Stimulated activated CD4-positive, alpha-beta T cell treated with anti-CD3 and anti-CD28 coated beads, Interleukin-12 subunit alpha, Interleukin-12 subunit beta, amount 100 ng/mL, for 24 hours (primary cell): ENCODE results near the gene CCDC186.

Experiments
- DNase-seq, 2 experiments: peaks; one replicate each; pipeline ENCODE4 v3.0.0-alpha.2; 2020; ENCODE audit warnings: low read depth in 2 of 2

Gene CCDC186

DNA sequence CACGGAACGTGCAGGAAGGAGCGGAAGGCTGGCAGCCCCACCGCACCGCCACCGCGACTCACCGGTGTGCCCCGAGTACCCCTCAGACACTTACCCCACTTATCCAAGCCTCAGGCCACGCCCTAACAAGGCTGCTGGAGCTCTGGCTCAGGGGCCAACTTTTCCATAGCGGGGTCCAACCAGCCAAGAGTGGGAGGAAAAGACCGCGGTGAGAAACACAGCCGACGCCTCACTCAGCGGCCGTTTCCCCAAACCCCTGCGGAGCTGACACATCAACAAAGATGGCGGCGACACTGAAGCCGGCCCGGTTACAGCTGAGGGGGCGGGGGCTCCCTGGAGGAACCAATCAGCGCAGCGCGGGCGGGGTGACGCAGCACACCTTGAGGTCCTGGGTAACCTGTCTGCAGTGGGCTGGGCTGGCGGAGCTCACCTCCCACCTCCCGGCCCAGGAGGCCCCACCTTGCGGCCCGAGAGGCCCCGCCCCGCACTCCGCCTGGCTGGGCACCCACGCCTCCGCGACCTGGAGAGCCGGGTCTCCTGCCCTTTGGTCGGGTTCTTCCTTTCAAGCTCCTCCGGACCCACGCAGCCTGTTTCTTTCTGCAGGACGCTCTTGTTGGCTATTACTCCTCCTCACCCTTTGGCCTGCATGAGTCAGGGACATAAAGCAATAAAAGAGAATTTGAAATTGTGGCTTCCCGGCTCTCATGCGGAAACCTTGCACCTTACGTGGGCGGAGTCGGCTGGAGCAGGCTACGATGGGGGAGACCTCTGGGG is at the start of gene CCDC186:
TSS of gene CCDC186 (minus strand) at position 283 of the 774 bp plus-strand sequence. CDS start 10,935 bp downstream, outside the sequence.
- peak; percentile 96 to 97 for DNase-seq

DNA sequence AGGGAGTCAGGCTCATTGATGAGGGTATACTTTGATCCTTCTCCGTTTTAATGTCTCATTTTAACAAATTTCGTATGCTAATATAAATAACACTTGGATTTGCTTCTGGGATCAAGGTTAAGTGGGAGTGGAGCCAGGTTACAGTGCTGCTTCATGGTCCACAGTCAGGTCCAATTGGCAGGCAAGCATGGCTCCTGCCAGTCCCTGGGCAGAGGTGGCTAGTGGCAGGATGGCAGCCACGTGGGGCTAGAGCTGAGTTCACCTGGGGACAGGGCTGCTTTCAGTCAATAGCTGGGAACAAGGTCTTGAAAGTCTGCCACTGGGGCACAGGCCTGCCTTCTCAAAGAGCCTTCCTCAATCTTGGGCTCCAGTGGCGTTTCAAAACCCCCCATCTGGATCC is 49.1 kb upstream of the CCDC186 start:
- DNase-seq, result no peak

DNA sequence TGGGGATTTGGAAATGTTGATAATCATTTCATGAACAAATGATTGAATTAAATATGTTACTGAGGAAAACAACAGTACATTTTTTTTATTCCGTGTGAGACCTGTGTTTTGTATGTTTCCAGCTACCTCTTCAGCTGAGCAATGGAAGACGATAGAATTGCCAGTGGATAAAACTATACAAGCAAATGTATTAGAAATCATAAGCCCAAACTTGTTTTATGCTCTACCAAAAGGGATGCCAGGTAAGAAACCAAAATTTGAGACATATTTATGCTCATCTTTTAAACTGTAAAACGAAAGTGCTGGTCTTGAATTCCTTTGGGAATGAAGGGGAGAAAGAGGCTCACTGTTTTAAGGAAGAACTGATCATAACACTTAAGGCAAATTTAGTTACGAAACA is 47.2 kb upstream of the CCDC186 start:
- no peak for DNase-seq

DNA sequence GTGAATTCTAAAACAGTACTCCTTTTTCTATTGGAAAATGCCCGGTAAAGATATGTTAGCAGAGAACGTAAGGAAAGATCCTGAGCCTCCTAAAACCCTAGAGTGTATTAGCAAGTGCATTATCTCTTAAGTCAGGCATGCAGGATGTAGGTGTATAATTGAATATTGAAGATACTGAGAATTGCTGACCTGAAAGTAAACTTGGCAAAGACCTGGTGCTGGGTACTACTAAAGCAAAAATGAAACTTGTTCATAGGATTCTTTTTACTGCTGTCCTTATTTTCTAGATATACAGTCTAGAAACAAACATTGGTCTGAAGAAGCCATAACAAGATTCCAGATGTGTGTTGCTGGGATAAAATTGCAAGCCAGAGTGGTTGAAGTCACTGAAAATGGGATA is 46.3 kb upstream of the CCDC186 start:
- no peak for DNase-seq

DNA sequence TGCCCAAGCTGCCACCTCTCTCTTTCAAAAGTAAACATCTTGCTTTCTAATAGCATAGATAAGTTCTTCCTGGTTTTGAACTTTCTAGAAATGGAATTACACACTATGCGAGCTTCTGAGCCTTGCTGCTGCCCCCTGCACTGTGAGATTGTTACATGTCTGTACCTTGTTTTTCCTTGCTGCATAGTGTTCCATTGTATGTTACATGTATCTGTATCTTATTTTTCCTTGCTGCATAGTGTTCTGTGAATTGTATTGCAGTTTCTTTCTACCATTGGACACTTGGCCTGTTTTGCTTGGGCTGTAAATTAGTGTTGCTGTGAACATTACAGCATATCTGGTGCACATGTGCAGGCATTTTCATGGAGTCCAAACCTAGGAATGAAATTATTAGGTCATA is 41.0 kb upstream of the CCDC186 start:
- no peak for DNase-seq

DNA sequence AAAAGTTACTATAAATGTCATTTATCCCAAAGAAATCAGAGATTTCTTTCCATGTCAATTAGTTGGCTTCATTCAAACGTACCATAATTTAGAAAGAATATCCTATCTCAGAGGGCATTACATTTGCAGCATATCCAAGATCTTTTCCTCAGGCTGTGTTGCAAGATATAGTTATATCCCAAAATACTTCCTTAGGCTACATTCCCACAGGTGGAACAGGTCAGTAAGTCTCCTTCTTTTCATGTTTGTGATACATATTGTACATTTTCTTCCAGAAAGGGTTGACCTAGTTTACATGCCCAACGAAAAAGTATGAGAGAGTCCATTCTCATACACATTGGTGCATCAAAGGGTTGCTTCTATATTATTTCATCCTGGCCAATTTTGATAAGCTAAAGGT is 38.1 kb upstream of the CCDC186 start:
- no peak for DNase-seq

DNA sequence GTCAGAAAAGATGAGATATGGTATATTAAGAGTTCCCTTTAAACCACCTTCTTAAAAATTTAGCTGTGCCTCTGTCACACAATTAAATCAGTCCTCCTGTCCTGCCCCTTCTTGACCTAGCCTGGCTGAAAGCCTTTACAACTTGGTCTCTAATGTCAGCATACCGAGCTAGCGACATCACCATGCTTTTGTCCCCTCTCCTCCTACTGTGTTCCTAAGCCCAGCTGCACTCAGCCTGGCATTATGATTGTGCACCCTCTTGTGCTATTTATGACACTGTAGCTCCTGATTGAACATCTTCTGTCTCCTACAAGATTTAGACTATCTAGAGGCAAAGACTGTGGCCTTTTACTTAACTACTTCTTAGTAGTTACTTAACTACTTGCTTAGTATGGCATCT is 34.3 kb upstream of the CCDC186 start:
- DNase-seq, result no peak

DNA sequence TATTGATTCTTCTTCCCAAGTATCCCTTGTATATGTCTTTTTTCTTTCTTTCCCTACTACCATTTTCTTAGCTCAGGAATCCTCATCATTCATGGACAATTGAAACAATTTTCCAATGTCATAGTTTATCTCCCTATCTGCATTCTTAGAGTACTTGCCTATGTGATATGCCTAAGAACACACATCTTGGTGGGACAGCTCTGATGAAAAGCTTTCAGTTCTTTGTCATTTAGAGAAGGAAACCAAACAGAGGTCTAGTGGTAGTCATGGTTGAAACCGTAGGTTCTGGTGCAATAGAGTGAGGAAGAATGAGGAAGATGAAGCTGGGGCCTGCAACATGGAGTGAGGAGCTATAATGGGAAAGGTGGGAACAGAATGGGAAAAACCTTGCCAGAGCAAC is 33.3 kb upstream of the CCDC186 start:
- no peak for DNase-seq

DNA sequence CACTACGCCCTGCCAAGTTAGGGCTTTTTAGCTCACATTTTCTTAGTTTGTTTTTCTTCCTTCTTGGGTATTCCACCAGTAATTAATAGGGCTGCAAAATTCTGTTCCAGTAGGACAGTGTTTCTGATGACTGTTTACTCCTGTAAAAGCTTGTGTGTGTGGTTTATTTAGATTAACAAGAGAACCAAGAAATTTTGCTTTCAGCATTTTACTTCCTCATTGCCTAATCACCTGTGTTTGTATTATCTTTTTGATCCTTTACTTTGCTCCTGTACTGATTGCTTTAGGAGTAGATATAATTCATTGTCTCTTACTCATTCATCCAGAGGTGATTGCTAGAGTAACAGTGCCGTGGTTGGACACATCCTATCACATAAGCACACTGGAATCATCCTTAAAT is 32.9 kb upstream of the CCDC186 start:
- no peak for DNase-seq

DNA sequence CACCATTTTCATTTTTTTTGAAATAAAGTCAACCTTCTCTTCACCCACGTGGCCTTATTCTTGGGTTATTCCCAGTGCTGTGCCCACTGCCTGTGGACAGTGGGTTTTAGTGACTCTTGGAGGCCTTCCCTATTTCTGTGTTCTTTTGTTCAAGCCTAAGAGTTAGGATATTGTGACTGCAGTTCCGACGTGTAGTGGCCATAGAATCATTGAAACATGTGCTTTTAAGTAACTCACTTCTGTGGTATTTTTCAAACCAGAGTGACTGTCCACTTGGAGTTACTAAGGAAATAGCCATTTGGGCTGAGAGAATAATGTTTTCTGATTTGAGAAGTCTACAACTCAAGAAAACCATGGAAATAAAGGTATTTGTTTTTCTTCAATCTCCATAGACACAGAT is 28.8 kb upstream of the CCDC186 start:
- DNase-seq, result no peak

DNA sequence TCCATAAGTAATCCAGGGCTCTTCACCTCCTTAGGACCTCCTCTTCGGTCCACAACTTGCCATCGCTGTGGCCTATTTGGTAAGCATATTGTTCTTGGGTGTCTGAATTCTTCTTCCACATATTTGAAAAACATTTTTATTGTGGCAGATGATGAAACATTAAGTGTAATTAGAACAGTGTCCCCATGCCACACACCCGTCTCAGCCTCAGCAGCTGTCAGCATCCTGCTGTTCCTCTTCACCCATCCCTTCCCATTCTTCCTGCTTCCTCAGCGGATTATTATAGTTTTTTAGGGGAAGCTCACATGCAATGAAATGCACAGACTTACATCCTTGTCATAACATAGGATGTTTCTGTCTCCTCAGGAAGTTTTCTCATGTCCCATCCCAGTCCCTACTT is 25.2 kb upstream of the CCDC186 start:
- DNase-seq, result no peak

DNA sequence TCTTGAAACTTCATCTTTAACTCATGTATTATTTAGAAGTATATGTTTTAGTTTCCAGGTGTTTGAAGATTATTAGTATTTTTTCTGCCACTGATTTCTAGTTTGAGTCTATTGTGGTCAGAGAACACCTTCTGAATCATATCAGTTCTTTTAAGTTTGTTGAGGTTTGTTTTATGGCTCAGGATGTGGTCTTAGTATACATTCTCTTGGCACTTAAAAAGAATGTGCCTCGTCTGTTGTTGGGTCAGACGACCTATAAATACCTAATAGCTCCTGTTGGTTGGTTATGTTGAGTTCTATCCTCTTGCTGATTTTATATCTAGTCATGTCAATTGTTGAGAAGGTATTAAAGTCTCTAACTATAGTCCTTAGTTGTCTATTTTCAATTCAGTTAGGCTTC is 21.1 kb upstream of the CCDC186 start:
- no peak for DNase-seq

DNA sequence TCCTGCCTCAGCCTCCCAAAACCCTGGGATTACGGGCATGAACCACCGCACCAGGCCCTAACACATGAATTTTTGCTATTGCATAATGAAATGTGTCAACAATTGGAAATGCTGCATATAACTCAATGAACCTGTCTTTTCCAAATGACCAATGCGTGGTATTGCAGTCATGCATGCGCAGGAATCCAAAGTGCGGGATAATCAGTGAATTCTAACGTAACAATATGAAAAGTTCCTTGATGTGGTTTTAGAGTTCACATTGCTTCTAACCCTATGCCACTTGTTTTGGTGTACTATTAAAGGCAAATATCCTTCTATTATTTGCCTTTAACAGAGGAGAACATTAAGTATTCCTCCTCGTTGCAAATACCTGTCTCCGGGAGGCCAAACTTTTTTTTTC is 15.7 kb upstream of the CCDC186 start:
- no peak for DNase-seq

DNA sequence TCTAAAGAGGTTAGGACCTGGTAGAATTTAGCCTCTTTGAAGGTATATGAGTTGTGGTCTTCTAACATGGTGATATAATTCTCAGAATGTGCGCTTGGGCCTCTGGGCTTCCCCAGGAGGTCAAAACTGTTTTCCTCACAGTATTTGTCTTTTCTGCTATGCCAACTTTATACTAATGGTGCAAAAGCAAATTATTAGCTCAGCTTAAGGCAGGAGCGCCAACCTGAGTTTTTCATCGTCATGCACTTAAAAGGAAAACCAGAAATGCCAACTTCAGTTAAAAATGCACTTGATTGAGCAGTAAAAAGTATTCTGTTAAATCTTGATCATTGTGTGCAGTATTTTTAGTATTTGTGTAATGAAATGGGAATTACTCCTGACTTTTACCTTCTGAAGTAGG is 14.9 kb upstream of the CCDC186 start:
- no peak for DNase-seq

DNA sequence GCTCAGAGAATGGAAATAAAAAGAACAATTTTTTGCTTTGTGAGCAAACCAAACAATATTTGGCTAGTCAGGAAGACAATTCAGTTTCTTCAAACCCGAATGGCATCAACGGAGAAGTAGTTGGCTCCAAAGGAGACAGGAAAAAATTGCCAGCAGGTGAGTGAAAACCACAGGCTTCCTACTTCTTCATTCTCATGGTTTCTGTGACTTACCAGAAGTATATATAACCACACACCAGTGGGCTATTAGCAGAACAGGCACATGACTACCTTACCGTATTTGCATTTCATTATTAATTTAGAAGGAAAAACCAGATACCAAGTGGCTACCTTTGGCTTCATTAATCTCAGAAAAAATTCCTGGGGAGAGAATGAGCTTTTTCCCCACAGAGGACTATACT is 14.0 kb upstream of the CCDC186 start:
- no peak for DNase-seq

DNA sequence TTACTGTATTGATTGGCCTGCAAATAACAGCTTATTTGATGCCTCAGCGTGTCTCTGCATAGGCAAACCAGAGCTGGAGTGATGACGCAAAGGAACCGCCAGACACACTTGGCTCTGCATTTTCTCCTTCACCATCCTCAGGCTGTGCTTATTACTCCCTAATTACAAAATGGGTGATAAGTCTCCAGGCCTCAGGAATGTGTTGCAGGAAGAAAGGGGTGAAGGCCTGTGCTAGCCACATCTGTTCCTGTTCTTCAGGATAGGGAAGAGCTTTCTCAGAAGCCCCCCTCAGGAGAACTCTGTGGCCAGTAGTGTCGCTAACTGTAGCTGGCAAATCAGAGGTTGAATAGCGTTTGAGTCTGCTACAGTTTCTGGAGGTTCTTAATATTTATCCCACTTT is 10.3 kb upstream of the CCDC186 start:
- DNase-seq, result no peak

DNA sequence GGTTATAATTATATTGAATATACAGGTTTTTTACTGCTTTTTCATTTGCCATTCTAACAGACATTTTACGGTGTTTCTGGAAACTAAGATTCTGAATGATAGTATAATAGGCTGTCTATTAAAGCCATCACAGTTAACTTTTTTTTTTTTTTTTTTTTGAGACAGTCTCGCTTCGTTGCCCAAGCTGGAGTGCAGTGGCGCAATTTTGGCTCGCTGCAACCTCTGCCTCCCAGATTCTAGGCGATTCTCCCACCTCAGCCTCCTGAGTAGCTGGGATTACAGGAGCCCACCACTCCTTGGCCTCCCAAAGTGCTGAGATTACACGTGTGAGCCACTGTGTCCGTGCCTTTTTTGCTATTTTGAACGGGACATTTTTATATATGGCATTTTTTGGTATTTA is 9.6 kb upstream of the CCDC186 start:
- no peak for DNase-seq

DNA sequence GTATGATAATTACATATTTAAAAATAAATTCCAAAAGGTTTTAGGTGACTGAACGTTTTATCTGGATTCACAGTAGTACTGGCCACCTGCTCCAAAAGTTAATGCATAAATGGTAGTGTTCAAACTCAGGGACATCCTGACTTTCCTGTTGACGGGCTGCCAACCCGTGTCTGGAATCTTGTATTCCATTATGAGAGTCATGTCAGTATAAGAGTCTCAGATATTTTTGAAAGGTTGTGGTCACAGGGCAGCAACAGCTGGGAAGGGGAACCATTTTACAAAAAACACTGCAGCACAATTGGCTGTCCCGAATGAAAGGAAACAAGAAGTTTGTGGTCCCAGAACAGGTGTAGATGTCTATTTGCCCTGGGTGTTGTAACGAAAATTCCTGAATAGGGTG is 8.0 kb upstream of the CCDC186 start:
- DNase-seq, result no peak

DNA sequence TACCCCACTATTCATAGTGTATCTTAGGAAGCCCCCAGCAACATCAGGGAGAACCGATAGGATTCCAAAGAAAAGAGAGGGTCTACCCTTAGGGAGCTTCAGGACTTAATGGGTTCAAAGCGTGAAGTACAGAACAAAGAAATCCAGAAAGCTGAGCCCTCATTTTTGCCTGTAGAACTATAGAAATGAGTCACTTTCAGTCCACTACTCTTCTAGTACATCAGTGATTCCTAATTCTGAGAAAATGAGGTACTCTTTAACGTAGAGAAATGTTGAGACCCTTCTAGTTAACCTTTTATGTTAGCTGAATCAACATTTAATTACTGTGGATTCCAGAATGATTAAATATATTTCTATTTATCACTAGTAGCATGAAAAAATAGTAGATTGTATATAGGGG is 6.9 kb upstream of the CCDC186 start:
- DNase-seq, result no peak

DNA sequence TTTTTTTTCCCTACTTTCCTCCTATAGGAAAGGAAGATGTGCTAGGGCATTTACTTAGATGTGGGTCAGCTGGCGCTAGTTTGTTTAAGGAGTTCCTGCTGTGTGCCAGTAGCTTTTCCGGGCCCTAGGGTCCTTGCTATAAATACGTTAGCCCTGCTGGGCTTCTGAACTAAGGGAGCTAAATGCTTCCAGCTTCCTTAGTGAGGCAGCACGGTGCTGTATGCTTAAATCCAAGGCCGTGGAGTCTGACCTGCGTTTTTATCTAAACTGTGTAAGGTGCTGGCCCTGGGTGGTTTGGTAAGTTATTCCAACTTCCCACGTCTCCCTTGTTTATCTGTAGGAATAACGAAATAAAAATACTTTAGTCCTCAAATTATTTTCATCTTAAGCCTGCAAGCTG is 5.7 kb upstream of the CCDC186 start:
- no peak for DNase-seq

DNA sequence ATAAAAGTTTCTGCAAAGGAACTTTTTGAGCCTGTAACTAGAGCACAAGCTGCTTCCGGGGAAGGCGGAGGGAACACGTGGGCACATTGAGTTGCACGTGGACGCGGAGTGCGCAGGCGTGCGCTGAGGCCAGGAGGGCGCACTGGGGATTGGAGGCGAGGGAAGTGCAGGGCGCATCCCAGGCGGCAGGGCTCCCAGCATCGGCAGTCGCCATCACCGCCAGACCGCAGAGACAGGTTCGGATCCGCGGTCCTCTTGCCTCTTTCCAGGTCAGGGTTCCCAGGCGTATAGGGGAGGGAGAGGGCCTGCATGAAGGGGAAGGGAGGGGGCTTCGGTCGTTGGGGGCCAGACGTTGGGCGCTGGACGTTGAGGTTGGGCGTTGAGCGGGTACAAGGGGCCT is 5.1 kb upstream of the CCDC186 start, which contains the start of gene TDRD1:
TSS of gene TDRD1 (plus strand) at position 206 of the 400 bp plus-strand sequence. CDS start 8,479 bp downstream, outside the sequence.
- no peak for DNase-seq

DNA sequence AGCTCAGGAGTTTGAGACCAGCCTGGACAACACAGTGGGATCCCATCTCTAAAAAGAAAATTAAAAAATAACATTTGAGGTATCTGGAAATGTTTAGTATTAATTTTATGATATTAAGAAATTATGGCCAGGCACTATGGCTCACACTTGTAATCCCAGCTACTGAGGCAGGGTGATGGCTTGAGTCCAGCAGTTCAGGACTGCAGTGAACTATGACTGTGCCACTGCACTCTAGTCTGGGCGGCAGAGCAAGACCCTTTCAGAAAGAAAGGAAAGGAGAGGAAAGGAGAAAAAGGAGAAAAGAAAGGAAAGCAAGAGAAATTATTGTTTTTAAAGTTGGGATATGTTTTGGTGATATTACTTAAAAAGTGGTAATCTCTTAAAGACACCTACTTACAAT is 2.5 kb upstream of the CCDC186 start:
- DNase-seq, result no peak

DNA sequence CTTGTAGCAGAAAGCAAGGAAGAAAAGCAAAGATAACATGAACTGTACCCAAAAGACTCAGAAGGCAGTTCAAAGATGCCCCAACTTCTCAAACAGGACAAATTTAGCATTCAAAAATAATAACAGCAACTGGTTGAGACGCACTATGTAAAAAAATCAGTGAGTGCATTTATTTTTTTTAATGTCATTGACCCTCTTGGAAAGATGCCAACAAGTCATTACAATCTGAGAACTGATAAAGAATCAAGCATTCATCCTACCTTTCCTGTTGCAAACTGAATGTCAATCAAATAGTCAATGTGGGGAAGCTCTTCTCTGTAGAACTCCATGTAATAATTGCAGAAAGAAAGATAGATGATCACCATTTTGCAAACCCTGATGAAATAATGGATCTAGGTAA is 1.7 kb upstream of the CCDC186 start:
- no peak for DNase-seq

DNA sequence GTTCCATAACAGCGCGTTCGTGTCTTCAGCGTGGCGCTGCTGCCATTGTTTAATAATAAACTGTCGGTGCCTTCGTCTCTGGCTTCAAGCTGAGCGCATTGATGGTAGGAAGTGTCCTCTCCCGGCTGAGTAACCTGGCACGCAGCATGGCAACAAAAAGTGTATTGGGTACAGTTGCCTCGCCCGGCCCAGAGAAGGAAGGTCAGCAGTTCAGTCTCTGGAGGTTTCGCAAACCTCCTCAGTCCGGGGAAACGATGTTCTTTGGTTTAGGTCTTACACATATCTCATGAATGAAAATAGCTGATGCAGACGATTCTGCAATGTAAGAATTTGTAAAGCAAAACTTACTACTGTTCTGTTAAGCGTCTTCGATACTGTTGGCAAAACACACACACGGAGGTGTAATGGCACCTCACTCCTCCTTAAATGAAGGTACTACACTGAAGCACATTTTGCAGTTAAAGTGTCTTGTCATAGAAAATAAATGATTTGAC is 739 bp upstream of the CCDC186 start:
- DNase-seq, result peak in 1 of 2 experiments; percentile 11
